Measurements from ENCODE around the gene FAM124A.

Gene FAM124A

GRCh38 chr13:51222037-51222685, at the start of gene FAM124A:
Gene FAM124A (plus strand): TSS chr13:51222398. CDS start chr13:51222502, 104 bp downstream.
- in situ Hi-C loops (cut with MboI; ENCODE audit: low sequenced_read_pairs), result no loop called here

GRCh38 chr13:51175021-51175420, 47.2 kb upstream of the FAM124A start:
- in situ Hi-C loops (cut with MboI; ENCODE audit: low sequenced_read_pairs), result no loop called here

GRCh38 chr13:51175639-51176038, 46.6 kb upstream of the FAM124A start:
- in situ Hi-C loops (cut with MboI; ENCODE audit: low sequenced_read_pairs), result no loop called here

- in situ Hi-C loops (cut with MboI; ENCODE audit: low sequenced_read_pairs), result no loop called here
Measured at GRCh38 chr13:51177188-51177587, 45.0 kb upstream of the FAM124A start.

- in situ Hi-C loops (cut with MboI; ENCODE audit: low sequenced_read_pairs), result no loop called here
Measured at GRCh38 chr13:51178456-51179074, 43.6 kb upstream of the FAM124A start.

- in situ Hi-C loops (cut with MboI; ENCODE audit: low sequenced_read_pairs), result no loop called here
Measured at GRCh38 chr13:51179432-51179971, 42.7 kb upstream of the FAM124A start.

- in situ Hi-C loops (cut with MboI; ENCODE audit: low sequenced_read_pairs), result no loop called here
Measured at GRCh38 chr13:51180853-51181511, 41.2 kb upstream of the FAM124A start.

- in situ Hi-C loops (cut with MboI; ENCODE audit: low sequenced_read_pairs), result no loop called here
Measured at GRCh38 chr13:51181786-51182383, 40.3 kb upstream of the FAM124A start.

- in situ Hi-C loops (cut with MboI; ENCODE audit: low sequenced_read_pairs), result no loop called here
Measured at GRCh38 chr13:51191743-51192142, 30.5 kb upstream of the FAM124A start.

- in situ Hi-C loops (cut with MboI; ENCODE audit: low sequenced_read_pairs), result no loop called here
Measured at GRCh38 chr13:51192348-51192747, 29.9 kb upstream of the FAM124A start.

- in situ Hi-C loops (cut with MboI; ENCODE audit: low sequenced_read_pairs), result no loop called here
Measured at GRCh38 chr13:51193387-51193786, 28.8 kb upstream of the FAM124A start.

- in situ Hi-C loops (cut with MboI; ENCODE audit: low sequenced_read_pairs), result no loop called here
Measured at GRCh38 chr13:51194942-51195341, 27.3 kb upstream of the FAM124A start.

- in situ Hi-C loops (cut with MboI; ENCODE audit: low sequenced_read_pairs), result no loop called here
Measured at GRCh38 chr13:51201886-51202285, 20.3 kb upstream of the FAM124A start.

- in situ Hi-C loops (cut with MboI; ENCODE audit: low sequenced_read_pairs), result no loop called here
Measured at GRCh38 chr13:51202477-51203046, 19.6 kb upstream of the FAM124A start.

GRCh38 chr13:51206584-51206983, 15.6 kb upstream of the FAM124A start:
- in situ Hi-C loops (cut with MboI; ENCODE audit: low sequenced_read_pairs), result no loop called here

- in situ Hi-C loops (cut with MboI; ENCODE audit: low sequenced_read_pairs), result no loop called here
Measured at GRCh38 chr13:51207881-51208280, 14.3 kb upstream of the FAM124A start.

GRCh38 chr13:51208716-51209115, 13.5 kb upstream of the FAM124A start:
- in situ Hi-C loops (cut with MboI; ENCODE audit: low sequenced_read_pairs), result no loop called here

- in situ Hi-C loops (cut with MboI; ENCODE audit: low sequenced_read_pairs), result no loop called here
Measured at GRCh38 chr13:51211910-51212309, 10.3 kb upstream of the FAM124A start.

GRCh38 chr13:51212758-51213157, 9.4 kb upstream of the FAM124A start:
- in situ Hi-C loops (cut with MboI; ENCODE audit: low sequenced_read_pairs), result no loop called here

GRCh38 chr13:51213173-51213728, 8.9 kb upstream of the FAM124A start:
- in situ Hi-C loops (cut with MboI; ENCODE audit: low sequenced_read_pairs), result no loop called here

GRCh38 chr13:51218626-51219025, 3.6 kb upstream of the FAM124A start:
- in situ Hi-C loops (cut with MboI; ENCODE audit: low sequenced_read_pairs), result no loop called here

Data from HL-60/S4 treated with phorbol 12-myristate 13-acetate at 8.2 ng/mL for 4 days and 3 days (cell line).